ENCODE data around the gene ARHGEF28. TPM values are rescaled to one million over a fixed set of nuclear protein-coding genes. Genes with fewer than 3 reads are reported as not detected.

ARHGEF28 gene
- total RNA-seq, 1 experiment from 2014 or later = 5.8 TPM

DNA sequence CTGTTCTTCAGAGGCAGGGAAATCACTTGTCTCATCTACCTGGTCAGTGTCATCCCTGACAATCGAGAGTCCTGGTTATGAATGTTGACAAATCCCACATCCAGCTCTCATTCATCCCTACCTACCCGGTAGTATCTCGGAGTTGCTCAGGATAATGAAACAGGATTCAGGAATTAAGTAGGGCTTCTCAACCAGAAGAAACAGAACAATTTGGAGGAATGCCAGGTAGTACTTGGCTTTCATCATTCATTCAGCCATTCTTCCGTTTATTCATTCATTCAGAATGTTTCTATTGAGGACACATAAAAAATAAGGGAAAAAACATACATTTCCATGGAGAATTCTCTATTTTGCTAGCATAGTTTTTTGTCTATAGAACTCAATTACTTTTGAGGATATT, 195.0 kb downstream of the ARHGEF28 start:
- DNase-seq = no peak
- no peaks in the 10 kb centered on the region for H3K36me3 ChIP-seq
- H3K27me3 ChIP-seq = no peaks in the 10 kb centered on the region
- no peaks in the 10 kb centered on the region for H3K4me1 ChIP-seq
- no peaks in the 10 kb centered on the region for H3K9me3 ChIP-seq (replicated peaks)
- no peak overlapping the region for H3K4me3 ChIP-seq
- no peak overlapping the region for H3K27ac ChIP-seq

DNA sequence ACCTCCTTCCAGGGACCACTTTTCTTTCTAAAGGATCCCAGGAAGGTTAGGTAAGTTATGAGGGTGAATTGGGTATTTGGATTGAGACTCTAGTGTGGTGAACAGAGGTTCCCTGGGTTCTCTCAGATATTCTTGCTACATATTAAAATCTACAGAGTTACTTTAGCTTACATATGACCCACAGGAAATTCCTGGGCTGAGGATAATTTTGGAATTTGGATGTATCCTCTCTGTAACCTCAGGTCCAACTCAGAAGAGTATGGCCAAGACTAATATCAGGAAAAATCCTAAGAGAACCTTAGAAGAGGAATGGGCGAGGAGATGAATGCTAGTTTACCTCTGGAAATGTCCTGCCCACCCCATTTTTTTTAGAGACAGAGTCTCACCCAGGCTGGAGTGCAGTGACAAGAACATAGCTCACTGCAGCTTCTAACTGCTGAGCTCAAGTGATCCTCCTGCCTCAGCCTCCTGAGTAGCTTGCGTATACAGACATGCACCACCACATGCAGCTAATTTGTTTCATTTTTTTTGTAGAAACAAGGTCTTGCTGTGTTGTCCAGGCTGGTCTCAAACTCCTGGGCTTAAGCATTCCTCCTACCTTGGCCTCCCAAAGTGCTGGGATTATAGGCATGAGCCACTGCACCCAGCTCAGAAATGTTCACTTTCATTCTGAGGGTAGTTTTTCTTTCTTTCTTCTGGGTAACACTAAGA, 196.4 kb downstream of the ARHGEF28 start:
- Histone ChIP-seq H3K27me3 (no peaks in the 10 kb centered on the region), H3K9me3 (replicated peaks) (no peaks in the 10 kb centered on the region), H3K36me3 (no peaks in the 10 kb centered on the region), H3K4me1 (no peaks in the 10 kb centered on the region), H3K4me3 (no peak overlapping the region), H3K27ac (no peak overlapping the region)
- no peak for DNase-seq

DNA sequence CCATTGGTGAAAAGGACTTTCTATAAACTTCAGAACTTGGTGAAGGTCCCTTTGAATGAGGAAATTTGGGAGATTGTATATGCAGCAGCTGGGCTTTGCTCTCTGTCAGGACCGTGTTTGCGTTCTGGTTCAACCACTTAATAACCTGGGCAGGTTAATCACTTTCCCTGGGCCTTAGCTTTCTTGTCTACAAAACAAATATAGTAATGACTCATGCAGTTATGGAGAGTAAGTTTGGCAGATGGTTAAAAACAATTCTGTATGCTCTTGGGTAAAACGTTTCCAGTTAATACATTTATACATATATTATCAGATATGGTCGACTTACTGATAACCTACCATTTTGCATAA, 197.0 kb downstream of the ARHGEF28 start:
- DNase-seq = no peak
- Histone ChIP-seq H3K9me3 (replicated peaks) (no peaks in the 10 kb centered on the region), H3K4me3 (no peak overlapping the region), H3K27ac (no peak overlapping the region), H3K4me1 (no peaks in the 10 kb centered on the region), H3K27me3 (no peaks in the 10 kb centered on the region), H3K36me3 (no peaks in the 10 kb centered on the region)

DNA sequence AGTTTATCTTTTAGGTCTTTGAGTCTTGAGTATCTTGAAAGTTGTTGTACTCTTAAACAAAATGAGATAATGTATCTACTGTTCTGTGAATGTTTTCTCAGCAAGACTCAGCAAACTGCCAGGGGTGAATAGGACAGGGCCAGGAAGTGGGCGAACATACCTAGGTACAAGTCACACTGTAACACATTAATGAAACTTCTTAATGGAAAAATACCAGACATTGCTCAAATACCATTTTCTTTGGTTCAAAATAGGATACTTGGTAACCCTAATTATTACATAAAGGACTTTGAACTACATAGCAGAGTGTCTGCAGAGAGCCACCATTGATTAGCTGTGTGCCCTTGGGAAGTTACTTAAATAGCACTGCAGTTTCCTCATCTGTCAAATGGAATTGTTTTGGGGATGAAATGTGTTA, 197.5 kb downstream of the ARHGEF28 start:
- DNase-seq = no peak
- no peaks in the 10 kb centered on the region for H3K27me3 ChIP-seq
- H3K4me3 ChIP-seq = no peak overlapping the region
- H3K27ac ChIP-seq = no peak overlapping the region
- H3K9me3 ChIP-seq (replicated peaks) = no peaks in the 10 kb centered on the region
- no peaks in the 10 kb centered on the region for H3K4me1 ChIP-seq
- H3K36me3 ChIP-seq = no peaks in the 10 kb centered on the region

DNA sequence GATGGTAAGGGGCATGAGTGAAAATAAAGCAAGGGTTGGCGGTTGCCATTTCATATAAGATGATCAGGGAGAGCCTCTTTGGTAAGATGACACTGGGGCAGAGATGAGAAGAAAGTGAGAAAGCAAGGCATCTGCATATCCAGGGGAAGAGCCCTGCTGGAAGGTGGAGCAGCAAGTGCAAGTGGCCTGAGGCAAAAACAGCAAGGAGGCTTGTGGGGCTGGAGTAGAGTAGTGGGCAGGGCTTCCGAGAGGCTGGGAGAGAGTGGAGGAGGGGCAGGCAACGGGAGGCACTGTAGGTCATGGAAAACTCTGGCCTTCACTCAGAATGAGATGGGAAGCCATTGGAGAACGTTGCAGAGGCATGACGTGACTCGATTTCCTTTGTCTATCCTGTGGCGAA, 199.2 kb downstream of the ARHGEF28 start:
- Histone ChIP-seq H3K27ac (no peak overlapping the region), H3K27me3 (no peaks in the 10 kb centered on the region), H3K4me3 (no peak overlapping the region), H3K4me1 (no peaks in the 10 kb centered on the region), H3K36me3 (no peaks in the 10 kb centered on the region), H3K9me3 (replicated peaks) (no peaks in the 10 kb centered on the region)
- no peak for DNase-seq

DNA sequence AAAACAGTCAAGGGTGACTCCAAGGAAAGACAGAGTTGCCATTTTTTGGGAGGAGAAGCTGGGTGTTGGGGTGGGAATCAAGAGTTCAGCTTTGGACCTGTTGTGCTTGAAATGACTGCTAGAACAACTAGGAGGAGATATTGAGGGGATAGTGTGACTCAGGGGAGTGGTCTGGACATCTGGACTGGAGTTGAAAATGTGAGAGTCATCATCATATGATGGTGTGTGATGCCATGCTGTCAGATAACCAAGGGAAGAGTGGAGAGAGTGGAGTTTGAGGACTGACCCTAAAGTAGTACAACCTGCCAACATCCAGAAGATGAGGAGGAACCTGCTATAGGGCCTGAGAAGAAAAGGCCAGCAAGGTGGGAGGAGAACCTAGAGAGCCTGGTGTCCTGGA, 199.7 kb downstream of the ARHGEF28 start:
- Histone ChIP-seq H3K9me3 (replicated peaks) (no peaks in the 10 kb centered on the region), H3K4me3 (no peak overlapping the region), H3K27me3 (no peaks in the 10 kb centered on the region), H3K36me3 (no peaks in the 10 kb centered on the region), H3K27ac (no peak overlapping the region), H3K4me1 (no peaks in the 10 kb centered on the region)
- DNase-seq = no peak

DNA sequence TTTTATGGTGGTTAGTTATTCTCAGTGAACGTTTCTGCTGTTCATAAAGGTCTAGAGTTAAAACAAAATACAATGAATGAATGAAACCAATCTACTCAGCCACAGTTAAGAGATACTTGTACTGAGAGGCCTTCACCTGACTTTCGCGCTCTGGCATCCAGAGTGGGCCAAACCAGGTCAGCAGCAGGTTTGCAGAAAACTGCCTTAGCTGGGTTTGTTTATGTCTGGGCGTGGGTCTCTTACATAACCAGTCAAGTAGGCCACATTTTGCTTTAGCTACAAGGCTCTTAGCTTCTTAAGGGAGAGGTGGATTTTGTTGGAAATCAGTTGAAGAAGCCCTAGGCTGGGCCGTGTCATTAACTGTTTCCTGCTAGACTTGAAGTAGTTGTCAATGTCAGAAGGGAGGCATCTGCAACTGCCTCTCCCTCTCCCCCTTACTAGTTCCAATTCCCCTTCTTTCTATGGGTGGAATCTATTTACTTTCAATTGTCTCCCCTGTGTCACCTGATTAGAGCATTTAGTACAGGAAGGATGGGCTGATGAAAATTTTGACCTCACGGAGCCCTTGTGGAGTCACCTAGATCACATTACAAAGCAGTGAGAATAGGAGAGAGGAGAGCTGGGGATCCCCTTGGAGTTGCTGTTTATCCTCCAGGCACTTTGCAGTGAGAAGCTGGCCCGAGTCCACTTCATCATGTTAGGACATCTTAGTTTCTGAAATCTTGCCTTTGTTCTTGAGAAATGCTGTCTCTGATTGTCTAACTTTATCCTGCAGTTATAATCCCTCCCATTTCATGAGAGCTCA, 200.5 kb downstream of the ARHGEF28 start:
- Histone ChIP-seq H3K9me3 (replicated peaks) (no peaks in the 10 kb centered on the region), H3K27ac (no peak overlapping the region), H3K4me1 (no peaks in the 10 kb centered on the region), H3K36me3 (no peaks in the 10 kb centered on the region), H3K27me3 (no peaks in the 10 kb centered on the region), H3K4me3 (no peak overlapping the region)
- DNase-seq = peak in 1 of 2 experiments; percentile 38

DNA sequence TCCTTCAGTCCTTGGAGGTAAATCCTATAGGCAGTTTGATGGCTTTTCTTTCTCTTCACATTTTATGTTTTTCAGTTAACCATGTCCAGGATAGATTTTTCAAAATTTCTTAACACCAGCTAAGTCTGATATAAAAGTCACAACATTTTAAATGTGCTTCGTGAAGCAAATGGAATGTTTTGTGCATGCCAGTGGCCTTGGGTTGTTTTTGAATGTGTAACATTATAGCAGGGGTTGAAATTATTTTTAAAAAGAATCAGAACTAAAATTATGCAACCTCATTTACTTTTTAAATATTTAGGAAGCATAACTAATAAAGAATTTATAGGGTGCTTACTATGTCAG, 201.1 kb downstream of the ARHGEF28 start:
- H3K27ac ChIP-seq = no peak overlapping the region
- H3K36me3 ChIP-seq = no peaks in the 10 kb centered on the region
- no peak overlapping the region for H3K4me3 ChIP-seq
- no peaks in the 10 kb centered on the region for H3K27me3 ChIP-seq
- H3K4me1 ChIP-seq = no peaks in the 10 kb centered on the region
- DNase-seq = no peak
- H3K9me3 ChIP-seq (replicated peaks) = no peaks in the 10 kb centered on the region

DNA sequence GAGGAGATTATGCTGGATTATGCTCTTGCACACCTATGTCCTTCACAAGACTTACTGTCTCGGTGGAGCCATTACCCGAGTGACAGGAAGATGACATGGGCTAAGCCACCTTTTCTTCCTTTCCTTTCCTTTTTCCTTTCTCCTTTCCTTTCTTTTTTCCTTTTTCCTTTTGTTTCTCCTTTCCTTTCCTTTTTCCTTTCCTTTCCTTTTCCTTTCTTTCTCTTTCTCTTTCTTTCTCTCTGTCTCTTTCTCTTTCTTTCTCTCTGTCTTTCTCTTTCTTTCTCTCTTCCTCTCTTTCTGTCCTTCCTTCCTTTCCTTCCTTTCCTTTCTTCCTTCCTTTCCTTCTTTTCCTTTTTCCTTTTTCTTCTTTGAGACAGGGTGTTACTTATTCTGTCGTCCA, 202.5 kb downstream of the ARHGEF28 start:
- H3K27ac ChIP-seq = no peak overlapping the region
- H3K4me3 ChIP-seq = no peak overlapping the region
- H3K36me3 ChIP-seq = no peaks in the 10 kb centered on the region
- H3K9me3 ChIP-seq (replicated peaks) = no peaks in the 10 kb centered on the region
- H3K4me1 ChIP-seq = no peaks in the 10 kb centered on the region
- no peak for DNase-seq
- no peaks in the 10 kb centered on the region for H3K27me3 ChIP-seq

DNA sequence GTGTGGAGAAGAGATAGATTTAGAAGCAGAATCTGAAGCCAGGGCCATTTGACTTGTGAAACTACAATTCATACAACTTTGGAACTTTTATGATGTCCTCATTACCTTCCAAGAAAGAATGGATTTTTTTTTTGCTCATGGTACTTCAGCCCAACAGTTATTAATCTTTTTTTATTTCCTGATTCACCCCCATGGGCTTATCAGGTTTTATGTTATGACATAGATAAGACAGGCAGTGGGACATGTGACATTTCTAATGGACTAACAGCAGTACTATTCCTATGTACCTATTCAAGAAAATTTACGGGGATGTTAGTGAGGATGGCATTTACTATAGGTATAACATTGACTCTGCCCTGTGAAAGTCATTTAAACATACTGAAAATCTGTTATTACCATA, 204.7 kb downstream of the ARHGEF28 start:
- no peak overlapping the region for H3K27ac ChIP-seq
- no peaks in the 10 kb centered on the region for H3K36me3 ChIP-seq
- H3K4me1 ChIP-seq = no peaks in the 10 kb centered on the region
- H3K4me3 ChIP-seq = no peak overlapping the region
- H3K9me3 ChIP-seq (replicated peaks) = no peaks in the 10 kb centered on the region
- no peak for DNase-seq
- H3K27me3 ChIP-seq = no peaks in the 10 kb centered on the region

DNA sequence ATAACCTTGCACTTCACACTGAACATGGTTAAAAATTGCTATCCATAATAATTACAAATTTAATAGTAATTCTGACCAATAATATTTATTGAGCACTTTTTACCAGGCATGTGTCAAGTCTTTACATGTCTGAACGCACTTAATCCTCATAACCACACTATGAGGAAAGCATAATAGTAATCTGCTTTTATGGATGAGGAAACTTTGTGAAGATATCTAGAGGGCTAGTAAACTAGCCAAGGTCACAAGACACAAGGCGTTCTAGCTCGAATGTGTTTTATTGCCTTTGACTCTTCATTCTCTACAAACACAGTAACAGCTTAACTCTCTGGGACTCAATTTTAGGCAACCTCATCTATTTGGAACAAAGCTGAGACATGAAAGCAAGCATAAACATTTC, 205.1 kb downstream of the ARHGEF28 start:
- Histone ChIP-seq H3K36me3 (no peaks in the 10 kb centered on the region), H3K27ac (no peak overlapping the region), H3K4me3 (no peak overlapping the region), H3K27me3 (no peaks in the 10 kb centered on the region), H3K9me3 (replicated peaks) (no peaks in the 10 kb centered on the region), H3K4me1 (no peaks in the 10 kb centered on the region)
- no peak for DNase-seq

DNA sequence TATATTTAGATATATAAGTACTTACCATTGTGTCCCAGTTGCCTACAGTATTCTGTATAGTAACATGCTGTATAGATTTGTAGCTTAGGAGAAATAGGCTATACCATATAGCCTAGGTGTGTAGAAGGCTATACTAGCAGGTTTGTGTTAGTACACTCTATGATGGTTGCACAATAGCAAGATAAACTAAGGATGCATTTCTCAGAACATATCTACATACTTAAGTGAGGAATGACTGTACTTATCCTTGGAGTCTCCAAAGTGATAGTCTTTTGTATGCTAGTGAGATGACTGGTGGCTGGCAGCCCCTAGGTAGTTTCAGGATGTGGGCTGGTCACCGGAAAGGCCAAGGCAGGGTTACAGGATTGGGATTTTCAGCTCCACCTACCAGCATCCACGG, 208.7 kb downstream of the ARHGEF28 start:
- no peaks in the 10 kb centered on the region for H3K4me1 ChIP-seq
- H3K27ac ChIP-seq = no peak overlapping the region
- H3K4me3 ChIP-seq = no peak overlapping the region
- H3K9me3 ChIP-seq (replicated peaks) = no peaks in the 10 kb centered on the region; the same call in 1 of the 2 replicates
- DNase-seq = no peak
- no peaks in the 10 kb centered on the region for H3K27me3 ChIP-seq
- no peaks in the 10 kb centered on the region for H3K36me3 ChIP-seq

DNA sequence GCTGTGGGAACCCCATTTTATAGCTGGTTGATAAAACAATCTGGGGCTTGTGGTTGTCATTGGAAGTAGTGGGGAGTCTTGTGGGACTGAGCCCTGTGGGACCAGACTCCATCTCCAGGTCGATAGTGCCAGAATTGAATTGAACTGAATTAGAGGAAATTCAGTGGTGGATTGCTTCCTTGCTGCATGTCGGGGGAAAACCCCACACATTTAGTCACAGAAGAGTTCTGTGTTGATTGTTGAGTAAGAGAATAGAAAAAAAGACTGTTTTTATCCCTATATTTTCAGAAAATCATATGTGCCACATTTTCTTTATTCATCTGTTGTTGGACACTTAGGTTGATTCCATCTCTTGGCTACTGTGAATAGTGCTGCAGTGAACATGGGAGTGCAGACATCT, 209.7 kb downstream of the ARHGEF28 start:
- no peak for DNase-seq
- Histone ChIP-seq H3K27ac (no peak overlapping the region), H3K27me3 (no peaks in the 10 kb centered on the region), H3K9me3 (replicated peaks) (no peaks in the 10 kb centered on the region; the same call in 1 of the 2 replicates), H3K4me1 (no peaks in the 10 kb centered on the region), H3K4me3 (no peak overlapping the region), H3K36me3 (no peaks in the 10 kb centered on the region)

DNA sequence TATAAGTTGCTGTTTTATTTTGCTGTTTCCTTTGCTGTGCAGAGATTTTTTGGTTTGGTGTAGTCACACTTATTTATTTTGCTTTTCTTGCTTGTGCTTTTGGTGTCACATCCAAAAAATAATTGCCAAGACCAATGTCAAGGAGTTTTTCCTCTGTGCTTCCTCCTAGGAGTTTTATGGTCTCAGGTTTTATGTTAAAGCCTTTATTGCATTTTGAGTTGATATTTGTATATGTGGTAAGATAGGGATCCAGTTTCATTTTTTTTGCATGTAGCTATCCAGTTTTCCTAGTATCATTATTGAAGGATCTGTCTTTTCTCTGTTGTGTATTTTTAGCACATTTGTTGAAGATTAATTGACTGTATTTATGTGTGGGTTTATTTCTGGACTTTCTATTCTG, 210.6 kb downstream of the ARHGEF28 start:
- no peaks in the 10 kb centered on the region; the same call in 1 of the 2 replicates for H3K9me3 ChIP-seq (replicated peaks)
- no peaks in the 10 kb centered on the region for H3K27me3 ChIP-seq
- no peak overlapping the region for H3K4me3 ChIP-seq
- no peaks in the 10 kb centered on the region for H3K4me1 ChIP-seq
- 0 out of 2 replicates have a peak, but pooled peaks cover 2% of the 10 kb centered on the region for H3K36me3 ChIP-seq
- no peak overlapping the region for H3K27ac ChIP-seq
- no peak for DNase-seq

DNA sequence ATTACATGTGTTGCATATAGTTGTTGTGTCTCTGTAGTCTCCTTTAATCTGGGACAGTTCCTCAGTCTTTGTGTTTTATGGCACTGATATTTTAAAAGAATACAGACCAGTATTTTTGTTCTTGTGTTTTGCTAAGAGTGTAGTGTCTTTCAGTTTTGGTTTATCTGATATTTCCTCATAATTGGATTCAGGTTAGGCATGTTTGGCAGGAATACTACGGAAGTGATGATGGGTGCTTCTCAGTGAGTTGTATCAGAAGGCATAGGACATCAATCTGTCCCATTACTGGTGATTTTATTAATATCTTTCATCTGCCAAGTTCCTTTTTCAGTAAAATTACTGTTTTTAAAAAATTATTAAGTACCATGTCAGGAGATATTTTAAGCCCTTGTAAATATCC, 212.9 kb downstream of the ARHGEF28 start:
- Histone ChIP-seq H3K36me3 (0 out of 2 replicates have a peak, but pooled peaks cover 2% of the 10 kb centered on the region), H3K9me3 (replicated peaks) (no peaks in the 10 kb centered on the region; the same call in 1 of the 2 replicates), H3K27ac (no peak overlapping the region), H3K4me1 (no peaks in the 10 kb centered on the region), H3K4me3 (no peak overlapping the region), H3K27me3 (no peaks in the 10 kb centered on the region)
- DNase-seq = no peak

DNA sequence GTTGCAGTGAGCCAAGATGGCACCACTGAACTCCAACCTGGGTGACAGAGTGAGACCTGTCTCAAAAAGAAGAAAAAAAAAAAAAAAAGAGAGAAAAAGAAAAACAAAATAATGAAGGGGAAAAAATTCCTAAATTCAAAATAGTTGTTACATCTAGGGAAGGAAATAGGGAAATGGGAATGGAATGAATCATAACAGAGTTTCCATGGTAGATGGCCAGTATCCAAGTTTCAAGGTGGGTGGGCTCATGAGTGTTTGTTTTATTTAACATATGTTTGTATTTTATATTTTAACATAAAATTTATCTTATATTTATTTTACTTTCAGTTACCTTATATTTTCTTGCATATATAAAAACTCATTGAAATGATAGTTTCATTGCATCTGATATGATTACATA, 215.6 kb downstream of the ARHGEF28 start:
- 0 out of 2 replicates have a peak, but pooled peaks cover 2% of the 10 kb centered on the region for H3K36me3 ChIP-seq
- H3K27ac ChIP-seq = no peak overlapping the region
- no peak for DNase-seq
- H3K4me3 ChIP-seq = no peak overlapping the region
- no peaks in the 10 kb centered on the region for H3K27me3 ChIP-seq
- no peaks in the 10 kb centered on the region for H3K4me1 ChIP-seq
- no peaks in the 10 kb centered on the region; the same call in 1 of the 2 replicates for H3K9me3 ChIP-seq (replicated peaks)
